ENCODE results near the gene DCLK2. TPM values are rescaled to one million over a fixed set of nuclear protein-coding genes. Genes with fewer than 3 reads are reported as not detected.

DCLK2 gene
- total and polyA plus RNA-seq, 2 of the 4 experiments (the other 2 are of a cell fraction), result 11.3 to 15.5 TPM

DNA sequence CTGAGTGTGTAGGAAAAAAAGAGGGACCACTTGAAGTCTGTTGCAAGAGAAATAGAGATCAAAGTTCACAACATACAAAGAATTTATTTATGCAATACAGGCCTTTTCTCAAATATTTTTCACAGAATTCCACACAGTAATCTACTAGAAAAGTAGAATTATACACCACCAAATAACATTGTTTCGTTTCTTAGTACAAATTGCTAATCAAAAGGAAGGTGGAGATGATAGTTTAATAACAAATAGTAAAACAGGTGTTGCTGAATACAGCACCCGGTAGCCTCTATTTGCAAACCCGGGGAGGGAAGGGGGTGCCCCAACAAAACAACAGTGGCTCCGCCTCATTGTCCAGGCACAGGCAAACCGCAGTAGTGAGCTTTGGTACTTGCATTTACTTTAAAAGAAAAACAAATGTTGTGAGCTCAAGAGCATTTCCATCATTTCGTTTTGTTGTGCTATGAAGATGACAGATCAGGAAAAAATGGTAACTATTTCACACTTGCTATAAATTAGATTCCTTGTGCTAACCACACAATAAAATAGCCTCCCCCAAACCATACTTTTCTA, 186.4 kb downstream of the DCLK2 start:
- no peak overlapping the region for H2BK120ac ChIP-seq (ENCODE audit: low read depth, low read length)

More for the DNA sequence above, 186.4 kb downstream of the DCLK2 start:
- Histone ChIP-seq H3K27ac (ENCODE audit: insufficient read depth, low read length) (no peak overlapping the region), H3K23ac (ENCODE audit: low read depth, low read length) (no peak overlapping the region), H3K14ac (replicated peaks; ENCODE audit: low read depth, low read length) (no peak overlapping the region), H3K36me3 (ENCODE audit: control insufficient read depth, insufficient read depth, low read length) (peaks cover 10% of the 10 kb centered on the region), H2AK5ac (ENCODE audit: low read depth, low read length) (no peak overlapping the region), H3K56ac (ENCODE audit: extremely low read depth, insufficient read depth, low read length) (no peak overlapping the region), H2BK20ac (ENCODE audit: low read depth, low read length) (no peak overlapping the region), H3K4me1 (ENCODE audit: control insufficient read depth, insufficient read depth, low read length) (peaks cover 2% of the 10 kb centered on the region), H4K8ac (ENCODE audit: low read depth in 2 of 2, low read length in 2 of 2) (no peak overlapping the region), H4K20me1 (ENCODE audit: insufficient read depth, low read length) (no peaks in the 10 kb centered on the region), H2BK15ac (ENCODE audit: low read depth, low read length) (no peak overlapping the region), H3K4ac (ENCODE audit: low read depth, low read length) (no peak overlapping the region), H2AK9ac (replicated peaks; ENCODE audit: low read depth, low read length, poor library complexity) (no peak overlapping the region), H3K27me3 (ENCODE audit: control insufficient read depth, insufficient read depth, low read length) (no peaks in the 10 kb centered on the region), H4K5ac (ENCODE audit: low read depth, low read length) (no peak overlapping the region), H3K18ac (ENCODE audit: low read depth, low read length) (no peak overlapping the region), H2AFZ (replicated peaks; ENCODE audit: low read length, poor library complexity) (no peak overlapping the region), H3K9me1 (ENCODE audit: insufficient read depth, low read length) (no peaks in the 10 kb centered on the region), H4K91ac (ENCODE audit: insufficient read depth, low read depth, low read length) (no peak overlapping the region), H3K79me1 (ENCODE audit: low read depth in 1 of 2, low read length in 2 of 2) (0 out of 4 replicates have a peak, but pooled peaks cover 0 to 5% of the 10 kb centered on the region in 2 experiments), H3K9ac (ENCODE audit: low read depth, low read length) (no peak overlapping the region), H3K4me3 (ENCODE audit: insufficient read depth, low read depth, low read length) (no peak overlapping the region), H2BK5ac (ENCODE audit: low read depth, low read length, poor library complexity, severe bottlenecking) (no peak overlapping the region), H3K4me2 (ENCODE audit: low read depth, low read length) (no peak overlapping the region), H3K9me3 (ENCODE audit: control insufficient read depth, insufficient read depth, low read length) (no peaks in the 10 kb centered on the region)
- TF ChIP-seq CEBPB (IDR thresholded peaks at IDR 0.05; ENCODE audit: low read depth, low read length), result no peak
- TF ChIP-seq ELK1 (IDR thresholded peaks at IDR 0.05; ENCODE audit: borderline replicate concordance, low read depth, low read length), result no peak
- no peak for TF ChIP-seq RAD21 (IDR thresholded peaks at IDR 0.05; ENCODE audit: low read length)
- no peak for TF ChIP-seq NFE2L2 (IDR thresholded peaks at IDR 0.05; ENCODE audit: low read depth, low read length)
- no peak for TF ChIP-seq FOS (IDR thresholded peaks at IDR 0.05; ENCODE audit: low read depth, low read length)
- TF ChIP-seq RCOR1 (IDR thresholded peaks at IDR 0.05; ENCODE audit: insufficient replicate concordance, low read length), result no peak
- no peak for TF ChIP-seq MAFK (IDR thresholded peaks at IDR 0.05; ENCODE audit: low read depth, low read length)
- intact Hi-C loops (cut with micrococcal nuclease), result no loop called here
- no CpG with 5 or more reads among the region's 6 CpGs for WGBS, 2 experiments (ENCODE audit: extremely low coverage in 2 of 2, insufficient read length in 1 of 2)
- no TSS peak for BruUV-seq (replicated peaks)
- DNase-seq (no peak), ATAC-seq (ENCODE audit: low read depth) (no peak)
- dilution Hi-C loops (cut with HindIII; ENCODE audit: low sequenced_read_pairs, unreplicated experiment), result no loop called here
- CTCF ChIA-PET, result interaction anchor here (0.6 to 1.6 kb wide), 3 partner anchors 22 to 47 kb away, joined by 3 to 5 read pairs (median 3); no protein-coding TSS in a partner anchor
- POLR2A ChIA-PET (ENCODE audit: unreplicated experiment), result interaction anchor here (0.7 kb wide), 1 partner anchor 269 kb away, joined by 4 read pairs; no protein-coding TSS in a partner anchor
- in situ Hi-C loops (cut with MboI; ENCODE audit: low sequenced_read_pairs), result no loop called here

Data from IMR-90 (cell line).